B cell (primary cell): Measurements from ENCODE around the gene PPP4R3A. TPM values are rescaled to one million over a fixed set of nuclear protein-coding genes. Genes with fewer than 3 reads are reported as not detected.

Experiments used
- ATAC-seq: fragments of 200-7000 bp; cut with Tn5 transposase; one replicate; pipeline ENCODE4 v1.10.0; 2021; ENCODE audit warnings: low read depth, mild to moderate bottlenecking, moderate number of reproducible peaks, moderate library complexity
- CTCF ChIA-PET: fragments of 350-600 bp; sonication (Branson Sonifier 250); formaldehyde crosslinking; loops from one replicate; lab custom pipeline; 2021; ENCODE audit warnings: antibody characterized with exemption, inconsistent platforms; lab: Charles Lee
- POLR2A ChIA-PET: fragments of 350-600 bp; sonication (Branson Sonifier 250); formaldehyde crosslinking; loops from one replicate; lab custom pipeline; 2021; ENCODE audit warnings: antibody characterized with exemption; lab: Charles Lee
- DNase-seq: peaks from one replicate; pipeline ENCODE4 v3.0.0; 2013
- H2AFZ ChIP-seq: 2 replicates; pipeline ENCODE4 v1.6.1; 2012; ENCODE audit warnings: mild to moderate bottlenecking, low read depth, low read length; ENCODE audit not compliant: insufficient read depth, poor library complexity, severe bottlenecking
- H3K27ac ChIP-seq, 2 donors: 1 replicate in 1 of 2; 2 replicates in 1 of 2; pipeline ENCODE4 v1.5.1; 2012 to 2013; ENCODE audit warnings: low read length in 2 of 2, mild to moderate bottlenecking in 2 of 2, moderate library complexity in 1 of 2
- H3K27me3 ChIP-seq, 4 experiments: fragments of 200-600 bp in 1 of 4; sonication (generic) in 1 of 4; replicated peaks in 1 of 4; 1 replicate in 2 of 4; 2 replicates in 2 of 4; pipeline versions ENCODE4 v1.6.1 to v1.7.0; 2013 to 2016; ENCODE audit warnings: low read length in 3 of 4, mild to moderate bottlenecking in 2 of 4, mixed read lengths in 1 of 4, moderate library complexity in 1 of 4; ENCODE audit not compliant: insufficient read depth in 4 of 4, control insufficient read depth in 3 of 4; ENCODE audit errors: control extremely low read depth in 1 of 4
- H3K36me3 ChIP-seq, 2 experiments: replicated peaks in 1 of 2; 1 replicate in 1 of 2; 2 replicates in 1 of 2; pipeline versions ENCODE4 v1.6.1 to v1.7.1; 2013; ENCODE audit warnings: low read length in 1 of 2; ENCODE audit not compliant: insufficient read depth in 2 of 2, control insufficient read depth in 1 of 2; ENCODE audit errors: control extremely low read depth in 1 of 2, extremely low read depth in 1 of 2
- H3K4me1 ChIP-seq, 2 donors: fragments of 200-600 bp in 1 of 2; sonication (generic) in 1 of 2; 1 replicate in 1 of 2; 2 replicates in 1 of 2; pipeline versions ENCODE4 v1.5.1 to v1.6.1; 2013 to 2017; ENCODE audit warnings: low read length in 2 of 2; ENCODE audit not compliant: control insufficient read depth in 2 of 2, insufficient read depth in 2 of 2
- H3K4me2 ChIP-seq: replicated peaks from 2 replicates; pipeline ENCODE3; 2012; ENCODE audit warnings: mild to moderate bottlenecking, low read depth, low read length; ENCODE audit not compliant: poor library complexity, severe bottlenecking
- H3K4me3 ChIP-seq, 5 experiments: fragments of 200-600 bp in 1 of 5; sonication (generic) in 1 of 5; 1 replicate in 3 of 5; 2 replicates in 2 of 5; pipeline versions ENCODE4 v1.5.1 to v1.7.0; 2011 to 2016; ENCODE audit warnings: low read length in 4 of 5, mild to moderate bottlenecking in 4 of 5, low read depth in 2 of 5, control low read depth in 1 of 5, moderate library complexity in 1 of 5; ENCODE audit not compliant: insufficient read depth in 1 of 5; ENCODE audit errors: control extremely low read depth in 1 of 5, extremely low read depth in 1 of 5
- H3K79me2 ChIP-seq: fragments of 200-600 bp; sonication (generic); one replicate; pipeline ENCODE4 v1.6.0; 2016; ENCODE audit warnings: low read length; ENCODE audit not compliant: control insufficient read depth, insufficient read depth
- H3K9ac ChIP-seq: fragments of 200-600 bp; sonication (generic); 2 replicates; pipeline ENCODE4 v1.6.1; 2017; ENCODE audit warnings: mild to moderate bottlenecking, low read length, moderate library complexity
- H3K9me3 ChIP-seq, 3 donors: one replicate each; pipeline versions ENCODE4 v1.6.1 to v1.7.1; 2013; ENCODE audit warnings: low read length in 2 of 3; ENCODE audit not compliant: control insufficient read depth in 2 of 3, insufficient read depth in 1 of 3; ENCODE audit errors: control extremely low read depth in 1 of 3
- H4K20me1 ChIP-seq: 2 replicates; pipeline ENCODE4 v1.6.0; 2012; ENCODE audit warnings: mild to moderate bottlenecking, low read length; ENCODE audit not compliant: insufficient read depth, control insufficient read depth, poor library complexity, severe bottlenecking
- H3K27ac Mint-ChIP-seq: one replicate; pipeline ENCODE4 v1.8.0; 2021; ENCODE audit warnings: mixed read lengths
- H3K27me3 Mint-ChIP-seq: one replicate; pipeline ENCODE4 v1.8.0; 2021; ENCODE audit warnings: mixed read lengths
- H3K4me1 Mint-ChIP-seq: one replicate; pipeline ENCODE4 v1.8.0; 2021; ENCODE audit warnings: mixed read lengths
- H3K4me3 Mint-ChIP-seq: one replicate; pipeline ENCODE4 v1.8.0; 2021; ENCODE audit warnings: mixed read lengths
- H3K9me3 Mint-ChIP-seq: one replicate; pipeline ENCODE4 v1.8.0; 2022; ENCODE audit warnings: mixed read lengths; ENCODE audit not compliant: insufficient read depth
- CTCF ChIP-seq: fragments of 200-600 bp; IDR thresholded peaks from one replicate; pipeline ENCODE4 v1.8.0; 2022; ENCODE audit warnings: antibody characterized with exemption, mild to moderate bottlenecking
- EZH2 ChIP-seq: IDR thresholded peaks from 2 replicates; pipeline ENCODE4 v1.6.1; 2012; ENCODE audit warnings: borderline replicate concordance, low read depth, mild to moderate bottlenecking, moderate library complexity, low read length; ENCODE audit not compliant: insufficient read depth, poor library complexity, severe bottlenecking
- WGBS: methylation state at CpG from one replicate; pipeline ENCODE4 v1.1.5; 2013; ENCODE audit warnings: missing lambda C conversion rate; ENCODE audit not compliant: insufficient coverage; 5-methylcytosine and 5-hydroxymethylcytosine counted together
- intact Hi-C: fragments of 100-400 bp; cut with micrococcal nuclease; formaldehyde crosslinking; loops from one replicate; pipeline ENCODE4 v1.10.0; 2022
- polyA plus RNA-seq: library from polyadenylated mRNA; depleted of rRNA; stranded (reverse); fragments of >200 nt; gene quantifications from 2 replicates; pipeline ENCODE4 v1.2.3, GENCODE V29; 2012
- total RNA-seq, 2 donors: library from RNA; stranded (reverse); fragments of 120-200 nt in 1 of 2; gene quantifications; 1 replicate in 1 of 2; 2 replicates in 1 of 2; pipeline versions ENCODE4 v1.2.3 to v1.2.4, GENCODE V29; 2013 to 2022

Gene PPP4R3A
- total and polyA plus RNA-seq, 2 donors (not counting 1 experiment from before 2014, with no cell fraction given), result 80.6 to 189 TPM

GRCh38 chr14:91424813-91425530 lies 85.1 kb downstream of the PPP4R3A start:
- no peak for DNase-seq
- Histone ChIP-seq H2AFZ (no peak overlapping the region), H3K27ac (no peak overlapping the region), H3K27me3 (no peaks in the 10 kb centered on the region), H3K9me3 (peaks cover 0 to 7% (median 0%) of the 10 kb centered on the region in 3 donors), H4K20me1 (no peaks in the 10 kb centered on the region), H3K79me2 (no peaks in the 10 kb centered on the region), H3K9ac (no peak overlapping the region), H3K4me1 (peaks cover 0 to 5% of the 10 kb centered on the region in 2 donors), H3K4me2 (no peak overlapping the region), H3K4me3 (no peak overlapping the region), H3K36me3 (no peaks in the 10 kb centered on the region)
- TF ChIP-seq CTCF, result no peak
- no peak for TF ChIP-seq EZH2
- POLR2A ChIA-PET, result interaction anchor here (0.7 kb wide), 2 partner anchors 25 to 615 kb away, joined by 3 to 5 read pairs; partner anchors contain the start of gene TRIP11
- Mint-ChIP-seq H3K4me3 (no peak overlapping the region), H3K27ac (no peak overlapping the region), H3K4me1 (peaks cover 18% of the 10 kb centered on the region), H3K9me3 (no peaks in the 10 kb centered on the region), H3K27me3 (no peaks in the 10 kb centered on the region)
- intact Hi-C loops, result no loop called here
- 98% methylated on average over 7 of the region's 9 CpGs for WGBS
- ATAC-seq, result no peak
- CTCF ChIA-PET, result interaction anchor here (0.7 to 19.8 kb wide), 4 partner anchors 37 to 99 kb away, joined by 3 to 289 read pairs (median 4); no protein-coding TSS in a partner anchor

- no peak overlapping the region for H3K4me3 Mint-ChIP-seq
Measured at GRCh38 chr14:91420686-91421085, 89.4 kb downstream of the PPP4R3A start.

More at GRCh38 chr14:91420686-91421085, 89.4 kb downstream of the PPP4R3A start:
- peaks cover 16 to 17% of the 10 kb centered on the region in 2 donors for H3K4me1 ChIP-seq
- H3K27ac ChIP-seq, result no peak overlapping the region
- H3K79me2 ChIP-seq, result peaks cover 10% of the 10 kb centered on the region
- H2AFZ ChIP-seq, result no peak overlapping the region
- no peak overlapping the region for H3K4me2 ChIP-seq
- H3K9me3 ChIP-seq, result peaks cover 0 to 3% (median 0%) of the 10 kb centered on the region in 3 donors
- no peaks in the 10 kb centered on the region for H3K27me3 Mint-ChIP-seq
- ATAC-seq, result no peak
- peaks cover 3% of the 10 kb centered on the region for H4K20me1 ChIP-seq
- intact Hi-C loops, result no loop called here
- H3K4me3 ChIP-seq, result no peak overlapping the region
- H3K27ac Mint-ChIP-seq, result no peak overlapping the region
- 100% methylated on average over 1 of the region's 2 CpGs for WGBS
- no peak overlapping the region for H3K9ac ChIP-seq
- DNase-seq, result no peak
- ChIA-PET CTCF (interaction anchor here (0.6 to 19.8 kb wide), 9 partner anchors 24 to 243 kb away, joined by 3 to 289 read pairs (median 3); no protein-coding TSS in a partner anchor), POLR2A (interaction anchor here (0.9 kb wide), 1 partner anchor 103 kb away, joined by 4 read pairs; no protein-coding TSS in a partner anchor)
- TF ChIP-seq CTCF, result no peak
- TF ChIP-seq EZH2, result no peak
- H3K27me3 ChIP-seq, result no peaks in the 10 kb centered on the region
- no peaks in the 10 kb centered on the region for H3K9me3 Mint-ChIP-seq
- peaks cover 23% of the 10 kb centered on the region for H3K4me1 Mint-ChIP-seq
- H3K36me3 ChIP-seq, result peaks cover 0 to 2% of the 10 kb centered on the region in 2 experiments
